ENCODE data around the gene NTRK2. TPM values are rescaled to one million over a fixed set of nuclear protein-coding genes. Genes with fewer than 3 reads are reported as not detected.
A peak's percentile ranks its signal among the peaks of the same experiment; 100 is the strongest.

Gene NTRK2
- total RNA-seq, 6 experiments from 2014 or later, result 0.11 to 0.83 (median 0.25) TPM

- H3K4me1 Mint-ChIP-seq (ENCODE audit: low read depth), result peaks cover 49% of the 10 kb centered on the region; the same call in 1 of the 2 replicates
- H3K27me3 Mint-ChIP-seq (ENCODE audit: insufficient read depth), result no peaks in the 10 kb centered on the region
- no peaks in the 10 kb centered on the region for H3K36me3 Mint-ChIP-seq (ENCODE audit: low read depth)
Observed at GRCh38 chr9:84751921-84752320, 82.4 kb downstream of the NTRK2 start.

DNA sequence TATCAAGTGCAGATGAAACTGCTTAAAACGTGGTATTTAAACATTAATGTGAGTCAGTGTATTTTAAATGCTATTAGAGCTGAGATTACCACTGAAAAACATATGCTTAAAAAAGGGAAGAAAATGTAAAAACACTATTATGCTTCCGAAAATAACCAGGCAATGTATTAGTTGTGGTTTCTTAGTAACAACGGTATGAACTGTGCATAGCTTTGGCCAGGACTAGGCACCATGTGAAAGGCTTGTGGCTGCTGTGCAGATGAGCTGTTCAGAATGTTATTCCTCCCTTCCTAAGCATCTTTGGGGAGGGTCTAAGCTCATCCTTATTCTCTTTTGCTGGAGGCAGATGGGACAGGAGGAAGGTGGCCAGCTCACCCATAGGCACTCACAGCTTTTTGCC lies 84.9 kb downstream of the NTRK2 start:
- Mint-ChIP-seq H3K4me3 (peak overlapping the region; percentile 1; the same call in 1 of the 2 replicates), H3K27ac (peak overlapping the region; percentile 37), H3K36me3 (ENCODE audit: low read depth) (no peaks in the 10 kb centered on the region), H3K4me1 (ENCODE audit: low read depth) (peaks cover 49% of the 10 kb centered on the region; the same call in 1 of the 2 replicates), H3K27me3 (ENCODE audit: insufficient read depth) (no peaks in the 10 kb centered on the region), H3K9me3 (no peaks in the 10 kb centered on the region)
- TF ChIP-seq, protein P1, sequence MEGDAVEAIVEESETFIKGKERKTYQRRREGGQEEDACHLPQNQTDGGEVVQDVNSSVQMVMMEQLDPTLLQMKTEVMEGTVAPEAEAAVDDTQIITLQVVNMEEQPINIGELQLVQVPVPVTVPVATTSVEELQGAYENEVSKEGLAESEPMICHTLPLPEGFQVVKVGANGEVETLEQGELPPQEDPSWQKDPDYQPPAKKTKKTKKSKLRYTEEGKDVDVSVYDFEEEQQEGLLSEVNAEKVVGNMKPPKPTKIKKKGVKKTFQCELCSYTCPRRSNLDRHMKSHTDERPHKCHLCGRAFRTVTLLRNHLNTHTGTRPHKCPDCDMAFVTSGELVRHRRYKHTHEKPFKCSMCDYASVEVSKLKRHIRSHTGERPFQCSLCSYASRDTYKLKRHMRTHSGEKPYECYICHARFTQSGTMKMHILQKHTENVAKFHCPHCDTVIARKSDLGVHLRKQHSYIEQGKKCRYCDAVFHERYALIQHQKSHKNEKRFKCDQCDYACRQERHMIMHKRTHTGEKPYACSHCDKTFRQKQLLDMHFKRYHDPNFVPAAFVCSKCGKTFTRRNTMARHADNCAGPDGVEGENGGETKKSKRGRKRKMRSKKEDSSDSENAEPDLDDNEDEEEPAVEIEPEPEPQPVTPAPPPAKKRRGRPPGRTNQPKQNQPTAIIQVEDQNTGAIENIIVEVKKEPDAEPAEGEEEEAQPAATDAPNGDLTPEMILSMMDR (IDR thresholded peaks at IDR 0.05), result no peak
- peak; percentile 66 for DNase-seq

More at GRCh38 chr9:84751921-84752320, 82.4 kb downstream of the NTRK2 start:
- TF ChIP-seq, protein P1 (IDR thresholded peaks at IDR 0.05), result no peak
- DNase-seq, result peak; percentile 2
- H3K4me3 Mint-ChIP-seq, result no peak overlapping the region; the same call in 1 of the 2 replicates
- no peaks in the 10 kb centered on the region; the same call in 1 of the 2 replicates for H3K9me3 Mint-ChIP-seq
- H3K27ac Mint-ChIP-seq, result no peak overlapping the region

DNA sequence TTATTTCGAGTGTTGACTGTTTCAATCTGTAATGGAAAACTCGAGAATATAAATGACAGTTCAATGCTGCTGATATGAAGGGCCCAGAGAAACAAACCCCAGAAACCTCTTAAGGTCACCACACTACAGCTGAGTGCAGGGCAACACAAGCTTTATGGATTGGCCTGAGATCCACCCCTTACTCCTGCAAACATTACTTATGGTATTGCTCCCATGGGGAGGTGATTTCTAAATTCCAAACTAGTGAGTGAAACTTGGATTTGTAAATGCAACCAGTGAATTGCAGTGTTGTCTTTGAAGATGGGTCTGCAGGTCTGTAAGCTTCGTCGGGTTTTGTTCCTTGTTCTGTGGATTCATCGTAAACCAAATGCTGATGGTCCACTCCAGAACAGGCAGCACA lies 85.4 kb downstream of the NTRK2 start:
- TF ChIP-seq, protein P1 (IDR thresholded peaks at IDR 0.05), result no peak
- peak overlapping the region; percentile 37 for H3K27ac Mint-ChIP-seq
- peak overlapping the region; percentile 40; the same call in 1 of the 2 replicates for H3K4me3 Mint-ChIP-seq
- H3K36me3 Mint-ChIP-seq (ENCODE audit: low read depth), result no peaks in the 10 kb centered on the region
- peaks cover 53% of the 10 kb centered on the region; the same call in 1 of the 2 replicates for H3K4me1 Mint-ChIP-seq (ENCODE audit: low read depth)
- peak; percentile 23 for DNase-seq
- H3K27me3 Mint-ChIP-seq (ENCODE audit: insufficient read depth), result no peaks in the 10 kb centered on the region
- no peaks in the 10 kb centered on the region; the same call in 1 of the 2 replicates for H3K9me3 Mint-ChIP-seq

DNA sequence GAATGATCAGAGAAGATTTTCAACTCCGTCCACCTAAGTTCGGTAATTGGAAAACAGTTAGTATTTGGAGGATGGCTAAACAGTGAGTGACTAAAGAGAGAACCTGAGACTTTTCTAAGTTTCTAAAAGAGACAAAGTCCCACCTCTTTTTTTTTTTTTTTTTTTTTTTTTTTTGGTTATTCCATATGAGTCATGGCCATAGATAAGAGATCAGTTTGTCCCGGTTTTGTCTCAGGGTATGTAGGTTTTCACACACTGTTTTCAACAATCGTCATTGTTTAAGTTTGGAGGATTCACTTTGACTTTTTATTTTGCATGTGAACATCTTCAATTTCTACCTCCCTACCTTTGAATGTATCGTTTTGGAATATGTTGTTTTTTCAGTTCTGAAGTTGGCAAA lies 85.9 kb downstream of the NTRK2 start:
- peak; percentile 24 for DNase-seq
- peak overlapping the region; percentile 37; the same call in 1 of the 2 replicates for H3K27ac Mint-ChIP-seq
- peak overlapping the region; percentile 40; the same call in 1 of the 2 replicates for H3K4me3 Mint-ChIP-seq
- no peaks in the 10 kb centered on the region for H3K36me3 Mint-ChIP-seq (ENCODE audit: low read depth)
- H3K27me3 Mint-ChIP-seq (ENCODE audit: insufficient read depth), result no peaks in the 10 kb centered on the region
- H3K9me3 Mint-ChIP-seq, result no peaks in the 10 kb centered on the region; the same call in 1 of the 2 replicates
- H3K4me1 Mint-ChIP-seq (ENCODE audit: low read depth), result peaks cover 54% of the 10 kb centered on the region; the same call in 1 of the 2 replicates
- TF ChIP-seq, protein P1 (IDR thresholded peaks at IDR 0.05), result no peak

- TF ChIP-seq, protein P1 (IDR thresholded peaks at IDR 0.05), result no peak
- Mint-ChIP-seq H3K27me3 (ENCODE audit: insufficient read depth) (no peaks in the 10 kb centered on the region), H3K4me3 (no peak overlapping the region), H3K4me1 (ENCODE audit: low read depth) (peaks cover 54% of the 10 kb centered on the region; the same call in 1 of the 2 replicates), H3K9me3 (peaks cover under 1% of the 10 kb centered on the region; the same call in 1 of the 2 replicates), H3K36me3 (ENCODE audit: low read depth) (no peaks in the 10 kb centered on the region), H3K27ac (no peak overlapping the region)
- no peak for DNase-seq
Observed at GRCh38 chr9:84756171-84756570, 86.6 kb downstream of the NTRK2 start.

Data from HFFc6 (cell line).